Lower leg skin (tissue), 3 donors: ENCODE results near the gene C1orf232.

Experiments used
- CTCF ChIP-seq, 3 donors: fragments of 450-650 bp; IDR thresholded peaks; one replicate each; pipeline ENCODE4 v1.5.1; 2016; ENCODE audit warnings: antibody characterized with exemption in 3 of 3, mild to moderate bottlenecking in 3 of 3, moderate library complexity in 2 of 3
- POLR2A ChIP-seq, 2 donors: fragments of 450-650 bp; IDR thresholded peaks; one replicate each; pipeline ENCODE4 v1.6.1; 2016 to 2017; ENCODE audit warnings: antibody characterized with exemption in 2 of 2, mild to moderate bottlenecking in 1 of 2, moderate library complexity in 1 of 2

- TF ChIP-seq CTCF (IDR thresholded peaks at IDR 0.05) = no peak
- TF ChIP-seq POLR2A (IDR thresholded peaks at IDR 0.05) = no peak
Observed at GRCh38 chr1:26154750-26155149, 14.0 kb downstream of the C1orf232 start.
